ENCODE results near the gene CDK16. TPM values are rescaled to one million over a fixed set of nuclear protein-coding genes. Genes with fewer than 3 reads are reported as not detected.

CDK16 gene
- total and polyA plus RNA-seq, 2 of the 4 experiments (the other 2 are of a cell fraction): 85.3 to 106 TPM

DNA sequence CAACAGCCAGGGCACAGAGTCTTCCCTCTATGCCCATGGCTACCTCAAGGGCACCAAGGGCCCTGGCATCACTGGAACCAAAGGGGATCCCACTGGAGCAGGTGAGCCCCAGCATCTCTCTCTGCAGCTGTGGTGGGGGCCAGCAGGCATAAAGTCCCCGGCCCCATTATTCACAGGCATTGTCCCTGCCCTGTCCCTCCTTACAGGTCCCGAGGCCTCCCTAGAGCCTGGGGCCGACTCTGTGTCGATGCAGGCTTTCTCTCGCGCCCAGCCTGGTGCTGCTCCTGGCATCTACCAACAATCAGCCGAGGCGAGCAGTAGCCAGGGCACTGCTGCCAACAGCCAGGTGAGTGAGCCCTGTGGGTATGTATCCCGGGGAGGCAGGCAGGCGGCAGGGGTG lies 37.2 kb upstream of the CDK16 start:
- no peak for DNase-seq
- WGBS, 2 experiments (ENCODE audit: extremely low coverage in 2 of 2, insufficient read length in 1 of 2): 91% methylated on average over 7 of the region's 10 CpGs; no CpG with 5 or more reads in 1 of the 2 experiments
- Histone ChIP-seq H4K8ac (ENCODE audit: low read depth in 2 of 2, low read length in 2 of 2) (no peak overlapping the region), H3K9me1 (ENCODE audit: insufficient read depth, low read length) (no peaks in the 10 kb centered on the region), H3K23ac (ENCODE audit: low read depth, low read length) (no peak overlapping the region), H3K56ac (ENCODE audit: extremely low read depth, insufficient read depth, low read length) (no peak overlapping the region), H3K4me3 (ENCODE audit: insufficient read depth, low read depth, low read length) (no peak overlapping the region), H4K20me1 (ENCODE audit: insufficient read depth, low read length) (no peaks in the 10 kb centered on the region), H4K5ac (ENCODE audit: low read depth, low read length) (no peak overlapping the region), H2AFZ (replicated peaks; ENCODE audit: low read length, poor library complexity) (no peak overlapping the region), H2BK20ac (ENCODE audit: low read depth, low read length) (no peak overlapping the region), H2BK15ac (ENCODE audit: low read depth, low read length) (no peak overlapping the region), H4K91ac (ENCODE audit: insufficient read depth, low read depth, low read length) (no peak overlapping the region), H3K79me1 (ENCODE audit: low read depth in 1 of 2, low read length in 2 of 2) (peaks cover 3% of the 10 kb centered on the region in 2 experiments; a peak in 1 of 4 replicates), H3K36me3 (ENCODE audit: control insufficient read depth, insufficient read depth, low read length) (peaks cover 35% of the 10 kb centered on the region), H2BK5ac (ENCODE audit: low read depth, low read length, poor library complexity, severe bottlenecking) (no peak overlapping the region), H3K9me3 (ENCODE audit: control insufficient read depth, insufficient read depth, low read length) (no peaks in the 10 kb centered on the region), H3K27me3 (ENCODE audit: control insufficient read depth, insufficient read depth, low read length) (peaks cover 20% of the 10 kb centered on the region; the same call in 1 of the 2 replicates), H3K14ac (replicated peaks; ENCODE audit: low read depth, low read length) (no peak overlapping the region), H3K18ac (ENCODE audit: low read depth, low read length) (no peak overlapping the region), H3K27ac (ENCODE audit: insufficient read depth, low read length) (no peak overlapping the region), H3K4me2 (ENCODE audit: low read depth, low read length) (no peak overlapping the region), H3K4ac (ENCODE audit: low read depth, low read length) (no peak overlapping the region), H2BK120ac (ENCODE audit: low read depth, low read length) (no peak overlapping the region), H2AK9ac (replicated peaks; ENCODE audit: low read depth, low read length, poor library complexity) (no peak overlapping the region), H3K9ac (ENCODE audit: low read depth, low read length) (no peak overlapping the region), H3K4me1 (ENCODE audit: control insufficient read depth, insufficient read depth, low read length) (no peaks in the 10 kb centered on the region), H2AK5ac (ENCODE audit: low read depth, low read length) (no peak overlapping the region)
- in situ Hi-C loops (cut with MboI; ENCODE audit: low sequenced_read_pairs): no loop called here
- no peak for ATAC-seq (ENCODE audit: low read depth)
- no TSS peak for BruUV-seq (replicated peaks)
- ChIA-PET CTCF (no interaction called here), POLR2A (ENCODE audit: unreplicated experiment) (no interaction called here)
- dilution Hi-C loops (cut with HindIII; ENCODE audit: low sequenced_read_pairs, unreplicated experiment): no loop called here
- TF ChIP-seq SMC3 (IDR thresholded peaks at IDR 0.05; ENCODE audit: low read depth, low read length) (no peak), RFX5 (IDR thresholded peaks at IDR 0.05; ENCODE audit: low read depth, low read length) (no peak), NFE2L2 (IDR thresholded peaks at IDR 0.05; ENCODE audit: low read depth, low read length) (no peak), MXI1 (IDR thresholded peaks at IDR 0.05; ENCODE audit: borderline replicate concordance, low read depth, low read length) (no peak), RAD21 (IDR thresholded peaks at IDR 0.05; ENCODE audit: low read length) (no peak)
- intact Hi-C loops (cut with micrococcal nuclease): no loop called here
